PFSK-1 (cell line): Measurements from ENCODE around the gene TPRG1.

Source experiments
- FOXP2 ChIP-seq: optimal IDR thresholded peaks from 2 replicates; pipeline ENCODE3; 2011; ENCODE audit warnings: borderline replicate concordance, control low read depth, inconsistent platforms; ENCODE audit not compliant: insufficient read depth; ENCODE audit errors: extremely low read length, extremely low read depth
- POLR2AphosphoS5 ChIP-seq: IDR thresholded peaks from 2 replicates; pipeline ENCODE4 v1.6.1; 2012; ENCODE audit warnings: low read depth, mild to moderate bottlenecking, control low read depth, low read length, moderate library complexity
- SIN3A ChIP-seq: IDR thresholded peaks from 2 replicates; pipeline ENCODE4 v1.6.1; 2012; ENCODE audit warnings: mild to moderate bottlenecking, low read length, moderate library complexity, borderline replicate concordance; ENCODE audit not compliant: insufficient read depth
- TAF1 ChIP-seq: IDR thresholded peaks from 2 replicates; pipeline ENCODE4 v1.6.1; 2012; ENCODE audit warnings: low read length, control low read depth, borderline replicate concordance; ENCODE audit not compliant: insufficient read depth
- TF ChIP-seq, protein P1 (sequence below), 2 experiments: IDR thresholded peaks; 2 replicates each; pipeline versions ENCODE4 v1.6.1 to v1.8.0; 2011 to 2012; ENCODE audit warnings: low read depth in 2 of 2, low read length in 2 of 2, control low read depth in 1 of 2, inconsistent platforms in 1 of 2, mild to moderate bottlenecking in 1 of 2, moderate library complexity in 1 of 2; ENCODE audit not compliant: insufficient read depth in 1 of 2

The TPRG1 gene

DNA sequence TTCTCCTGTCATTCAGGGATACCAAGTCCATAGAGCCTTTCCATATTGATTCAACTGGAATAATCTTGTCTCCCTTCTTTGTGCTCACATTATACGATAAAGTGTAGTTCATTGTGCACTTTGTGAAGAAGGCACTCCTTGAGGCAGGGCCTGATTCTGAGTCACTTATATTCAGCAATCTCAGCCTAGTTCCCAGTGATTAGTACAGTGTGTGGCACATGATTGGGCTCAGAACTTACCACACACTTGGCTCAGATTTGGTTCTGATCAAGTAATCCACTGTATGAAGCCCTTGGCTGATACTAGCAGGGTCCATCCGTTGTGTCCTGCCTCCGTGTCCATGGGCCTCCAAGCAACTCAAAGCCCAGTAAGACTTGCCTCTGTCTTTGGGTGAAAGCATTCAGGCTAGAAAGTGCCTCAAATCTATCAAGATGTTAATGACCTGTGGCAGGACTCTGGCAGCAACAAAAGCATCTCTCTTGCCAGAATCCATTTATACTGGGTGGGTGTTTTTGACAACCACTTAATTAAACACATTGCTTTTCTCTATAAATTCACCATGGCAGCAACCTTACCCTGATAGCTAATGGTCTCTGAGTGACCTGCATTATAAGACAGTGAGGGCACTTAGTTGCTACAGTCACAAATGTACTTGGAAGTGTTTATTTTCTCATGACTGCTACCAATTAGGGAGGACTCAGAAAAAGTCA is 51.3 kb downstream of the TPRG1 start:
- TF ChIP-seq POLR2AphosphoS5, result no peak
- TF ChIP-seq, protein P1, sequence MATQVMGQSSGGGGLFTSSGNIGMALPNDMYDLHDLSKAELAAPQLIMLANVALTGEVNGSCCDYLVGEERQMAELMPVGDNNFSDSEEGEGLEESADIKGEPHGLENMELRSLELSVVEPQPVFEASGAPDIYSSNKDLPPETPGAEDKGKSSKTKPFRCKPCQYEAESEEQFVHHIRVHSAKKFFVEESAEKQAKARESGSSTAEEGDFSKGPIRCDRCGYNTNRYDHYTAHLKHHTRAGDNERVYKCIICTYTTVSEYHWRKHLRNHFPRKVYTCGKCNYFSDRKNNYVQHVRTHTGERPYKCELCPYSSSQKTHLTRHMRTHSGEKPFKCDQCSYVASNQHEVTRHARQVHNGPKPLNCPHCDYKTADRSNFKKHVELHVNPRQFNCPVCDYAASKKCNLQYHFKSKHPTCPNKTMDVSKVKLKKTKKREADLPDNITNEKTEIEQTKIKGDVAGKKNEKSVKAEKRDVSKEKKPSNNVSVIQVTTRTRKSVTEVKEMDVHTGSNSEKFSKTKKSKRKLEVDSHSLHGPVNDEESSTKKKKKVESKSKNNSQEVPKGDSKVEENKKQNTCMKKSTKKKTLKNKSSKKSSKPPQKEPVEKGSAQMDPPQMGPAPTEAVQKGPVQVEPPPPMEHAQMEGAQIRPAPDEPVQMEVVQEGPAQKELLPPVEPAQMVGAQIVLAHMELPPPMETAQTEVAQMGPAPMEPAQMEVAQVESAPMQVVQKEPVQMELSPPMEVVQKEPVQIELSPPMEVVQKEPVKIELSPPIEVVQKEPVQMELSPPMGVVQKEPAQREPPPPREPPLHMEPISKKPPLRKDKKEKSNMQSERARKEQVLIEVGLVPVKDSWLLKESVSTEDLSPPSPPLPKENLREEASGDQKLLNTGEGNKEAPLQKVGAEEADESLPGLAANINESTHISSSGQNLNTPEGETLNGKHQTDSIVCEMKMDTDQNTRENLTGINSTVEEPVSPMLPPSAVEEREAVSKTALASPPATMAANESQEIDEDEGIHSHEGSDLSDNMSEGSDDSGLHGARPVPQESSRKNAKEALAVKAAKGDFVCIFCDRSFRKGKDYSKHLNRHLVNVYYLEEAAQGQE (IDR thresholded peaks at IDR 0.05; ENCODE audit: insufficient read depth in 1 of 2, low read depth in 2 of 2, low read length in 2 of 2), result no peak
- no peak for TF ChIP-seq FOXP2
- TF ChIP-seq SIN3A, result no peak
- no peak for TF ChIP-seq TAF1

DNA sequence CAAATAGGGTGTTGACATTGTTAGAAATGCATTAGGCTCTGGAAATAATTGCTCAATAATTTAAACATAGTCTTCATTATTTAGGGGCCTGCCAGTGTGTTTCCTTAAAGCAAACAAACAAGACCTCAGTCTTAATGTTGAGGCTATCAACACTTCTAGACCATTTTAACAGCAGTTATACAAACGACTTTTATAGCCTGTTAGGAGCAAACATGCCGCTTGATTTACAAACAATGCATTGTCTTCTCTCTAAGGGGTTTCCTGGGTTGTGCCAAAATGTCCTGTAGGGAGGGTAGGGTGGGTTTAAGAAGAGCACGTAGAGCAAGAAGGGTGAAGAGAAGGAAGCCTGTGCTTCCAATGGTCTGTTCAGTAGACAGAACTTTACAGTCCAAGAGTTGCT is 53.7 kb downstream of the TPRG1 start:
- TF ChIP-seq FOXP2 (no peak), SIN3A (no peak), POLR2AphosphoS5 (no peak), TAF1 (no peak)
- TF ChIP-seq, protein P1 (IDR thresholded peaks at IDR 0.05; ENCODE audit: insufficient read depth in 1 of 2, low read depth in 2 of 2, low read length in 2 of 2), result no peak

DNA sequence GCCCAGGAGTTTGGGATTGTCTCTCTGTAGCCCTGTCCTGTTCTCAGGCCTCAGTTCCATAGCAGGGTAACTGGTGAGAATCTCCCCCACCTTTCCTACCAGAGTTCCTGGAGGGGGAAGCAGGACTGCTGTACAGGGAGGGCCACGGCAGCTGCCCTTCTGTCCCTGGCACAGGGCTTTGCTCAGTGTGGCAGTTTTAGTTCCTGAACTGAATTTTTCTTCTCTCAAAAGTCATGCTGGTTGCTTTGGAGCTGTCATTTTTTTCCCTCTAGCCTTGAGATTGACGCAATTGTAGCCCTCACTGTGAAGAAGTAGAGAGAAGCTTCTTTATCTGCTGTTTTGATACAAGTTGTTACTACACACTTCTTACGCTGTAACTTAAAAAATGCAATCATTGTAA is 55.5 kb downstream of the TPRG1 start:
- TF ChIP-seq SIN3A, result no peak

DNA sequence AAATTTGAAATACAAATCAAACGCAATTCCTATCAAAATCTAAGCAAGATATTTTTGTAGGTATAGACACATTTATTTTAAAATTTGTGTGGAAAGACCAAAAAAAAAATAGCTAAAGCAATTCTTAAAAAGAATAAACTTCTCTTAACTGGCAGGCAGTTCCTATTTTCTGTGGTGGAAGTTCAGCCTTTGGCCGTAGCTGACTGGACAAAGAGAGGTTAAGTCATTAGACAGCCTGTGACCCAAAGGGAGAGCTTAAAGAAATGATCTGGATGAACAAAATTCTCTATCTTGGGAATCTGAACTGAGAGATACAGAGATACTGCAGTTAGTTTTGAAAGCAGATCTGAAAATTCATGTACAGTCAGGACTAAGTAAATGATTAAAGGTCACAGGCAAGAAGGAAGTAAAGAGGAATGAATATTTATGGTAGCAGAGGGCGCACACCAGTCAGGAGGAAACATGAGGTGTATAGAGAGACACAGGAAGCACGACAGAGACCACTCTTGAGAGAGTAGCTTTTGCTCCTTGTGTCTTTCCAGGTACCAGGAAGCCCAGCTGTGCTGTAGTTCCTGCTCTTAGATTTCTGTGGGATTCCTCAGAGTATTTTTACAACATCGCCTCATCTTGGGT is 57.5 kb downstream of the TPRG1 start:
- TF ChIP-seq, protein P1 (IDR thresholded peaks at IDR 0.05; ENCODE audit: insufficient read depth in 1 of 2, low read depth in 2 of 2, low read length in 2 of 2), result no peak
- TF ChIP-seq SIN3A (no peak), POLR2AphosphoS5 (no peak), TAF1 (no peak), FOXP2 (no peak)

DNA sequence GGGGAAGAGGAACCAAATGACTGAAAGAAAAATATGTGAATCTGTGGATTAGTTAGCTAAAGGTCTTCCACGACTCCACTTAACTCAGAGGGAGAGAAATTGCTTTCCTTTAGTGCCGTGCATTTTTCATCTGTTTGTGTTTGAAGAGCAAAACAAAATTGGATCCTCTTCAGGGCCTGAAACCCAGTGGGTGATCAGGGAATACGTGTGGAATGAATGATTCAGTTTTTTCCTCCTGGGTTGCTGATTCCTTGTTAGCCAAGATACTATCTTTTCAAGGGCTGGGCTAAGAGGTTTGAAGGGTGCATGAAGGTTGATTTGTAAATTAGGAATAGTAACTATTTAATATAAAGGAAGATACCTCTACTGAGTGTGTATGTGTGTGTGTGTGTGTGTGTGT is 61.0 kb downstream of the TPRG1 start:
- TF ChIP-seq, protein P1 (IDR thresholded peaks at IDR 0.05; ENCODE audit: insufficient read depth in 1 of 2, low read depth in 2 of 2, low read length in 2 of 2), result no peak
- TF ChIP-seq FOXP2 (no peak), POLR2AphosphoS5 (no peak), SIN3A (no peak), TAF1 (no peak)
